Choroid plexus epithelial cell (primary cell): ENCODE results near the gene BCAR3.
A peak's percentile ranks its signal among the peaks of the same experiment; 100 is the strongest.
"Not testable (repeated sequence)": the region's sequence is repeated elsewhere in the genome, so short reads cannot be mapped to it uniquely, and the experiment has no call there.

Source experiments
- DNase-seq: peaks from one replicate; pipeline ENCODE4 v3.0.0-alpha.2; 2010; ENCODE audit warnings: low read depth
- H3K4me3 ChIP-seq: 2 replicates; pipeline ENCODE4 v1.5.1; 2011; ENCODE audit warnings: low read depth, mild to moderate bottlenecking, control low read depth, low read length, moderate library complexity
- TF ChIP-seq, protein P1 (sequence below): conservative IDR thresholded peaks from 2 replicates; pipeline ENCODE4 v1.5.1; 2011; ENCODE audit warnings: low read depth, mild to moderate bottlenecking, control low read depth, inconsistent platforms, low read length, moderate library complexity

The BCAR3 gene

GRCh38 chr1:93700532-93701469 is 19.2 kb upstream of the BCAR3 start:
- peak; percentile 55 for DNase-seq
- TF ChIP-seq, protein P1, sequence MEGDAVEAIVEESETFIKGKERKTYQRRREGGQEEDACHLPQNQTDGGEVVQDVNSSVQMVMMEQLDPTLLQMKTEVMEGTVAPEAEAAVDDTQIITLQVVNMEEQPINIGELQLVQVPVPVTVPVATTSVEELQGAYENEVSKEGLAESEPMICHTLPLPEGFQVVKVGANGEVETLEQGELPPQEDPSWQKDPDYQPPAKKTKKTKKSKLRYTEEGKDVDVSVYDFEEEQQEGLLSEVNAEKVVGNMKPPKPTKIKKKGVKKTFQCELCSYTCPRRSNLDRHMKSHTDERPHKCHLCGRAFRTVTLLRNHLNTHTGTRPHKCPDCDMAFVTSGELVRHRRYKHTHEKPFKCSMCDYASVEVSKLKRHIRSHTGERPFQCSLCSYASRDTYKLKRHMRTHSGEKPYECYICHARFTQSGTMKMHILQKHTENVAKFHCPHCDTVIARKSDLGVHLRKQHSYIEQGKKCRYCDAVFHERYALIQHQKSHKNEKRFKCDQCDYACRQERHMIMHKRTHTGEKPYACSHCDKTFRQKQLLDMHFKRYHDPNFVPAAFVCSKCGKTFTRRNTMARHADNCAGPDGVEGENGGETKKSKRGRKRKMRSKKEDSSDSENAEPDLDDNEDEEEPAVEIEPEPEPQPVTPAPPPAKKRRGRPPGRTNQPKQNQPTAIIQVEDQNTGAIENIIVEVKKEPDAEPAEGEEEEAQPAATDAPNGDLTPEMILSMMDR, result no peak
- H3K4me3 ChIP-seq, result no peak overlapping the region

DNA sequence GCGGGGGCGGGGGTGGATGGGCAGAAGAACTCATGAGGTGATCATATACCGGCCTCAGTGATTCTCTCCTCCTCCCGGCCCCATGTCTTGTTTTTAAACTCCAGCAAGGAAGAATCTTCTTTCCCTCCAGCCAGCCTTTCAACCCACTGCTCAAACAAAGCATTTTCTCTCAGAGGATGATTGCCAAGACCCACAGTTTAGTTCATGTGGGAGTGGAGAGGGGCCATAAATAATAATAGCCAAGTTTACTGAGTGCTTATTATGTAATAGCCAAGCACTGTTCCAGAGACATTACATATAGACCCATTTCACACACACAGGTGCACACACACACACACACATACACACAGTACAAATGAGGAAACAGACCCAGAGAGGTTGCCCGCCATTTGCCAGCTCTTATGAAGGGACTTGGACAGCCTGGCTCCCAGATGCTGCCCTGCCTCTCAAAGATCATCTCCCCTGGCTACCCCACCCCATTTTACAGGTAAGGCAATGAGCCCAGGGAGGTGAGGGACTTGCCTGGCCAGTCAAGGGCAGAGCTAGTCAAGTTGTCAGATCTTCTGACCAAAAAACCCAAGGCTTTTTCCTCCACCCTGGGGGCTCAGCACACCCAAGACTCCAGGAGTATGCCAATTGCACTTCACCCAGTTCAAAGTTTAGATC is 18.0 kb upstream of the BCAR3 start:
- no peak for DNase-seq
- TF ChIP-seq, protein P1, result no peak
- H3K4me3 ChIP-seq, result no peak overlapping the region

GRCh38 chr1:93699049-93699384 is 17.4 kb upstream of the BCAR3 start:
- DNase-seq, result no peak
- H3K4me3 ChIP-seq, result no peak overlapping the region
- TF ChIP-seq, protein P1, result no peak

GRCh38 chr1:93698329-93699048 is 16.9 kb upstream of the BCAR3 start:
- H3K4me3 ChIP-seq, result no peak overlapping the region
- DNase-seq, result no peak
- TF ChIP-seq, protein P1, result no peak

- not testable (repeated sequence) for H3K4me3 ChIP-seq, DNase-seq
Measured at GRCh38 chr1:93697566-93697965, 15.9 kb upstream of the BCAR3 start.

DNA sequence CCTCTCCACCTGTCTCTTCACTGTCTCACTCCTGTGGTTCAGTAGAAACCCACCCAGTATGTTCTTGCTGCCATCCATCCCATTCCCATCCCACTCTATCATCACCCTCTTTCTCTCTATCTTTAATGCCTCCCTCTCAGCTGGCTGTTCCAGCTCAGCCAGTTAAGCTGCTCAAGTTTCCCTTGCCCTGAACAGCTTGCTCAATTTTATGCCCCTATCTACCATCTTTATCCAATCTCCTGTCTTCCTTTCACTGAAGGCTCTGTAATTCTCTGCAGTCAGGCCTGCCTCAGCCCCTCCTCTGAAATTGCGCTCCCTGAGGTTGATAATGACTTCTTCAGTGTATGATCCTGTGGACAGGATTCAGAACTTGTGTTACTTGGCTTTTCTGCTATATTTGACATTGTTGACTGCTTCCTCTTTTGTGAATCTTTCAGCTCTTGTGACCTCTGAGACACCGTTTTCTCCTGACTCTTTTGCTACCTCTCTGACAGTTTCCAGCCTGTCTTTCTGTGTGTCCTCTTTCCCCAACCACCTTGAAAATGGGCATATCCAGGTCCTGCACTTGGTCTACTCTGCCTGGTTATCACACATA is 13.9 kb upstream of the BCAR3 start:
- H3K4me3 ChIP-seq, result no peak overlapping the region
- no peak for DNase-seq
- TF ChIP-seq, protein P1, result no peak

GRCh38 chr1:93694819-93695218 is 13.2 kb upstream of the BCAR3 start:
- no peak overlapping the region for H3K4me3 ChIP-seq
- DNase-seq, result no peak

More at GRCh38 chr1:93694819-93695218, 13.2 kb upstream of the BCAR3 start:
- TF ChIP-seq, protein P1, result no peak
